Measurements from ENCODE around the gene AVPR1B. TPM values are rescaled to one million over a fixed set of nuclear protein-coding genes. Genes with fewer than 3 reads are reported as not detected.
"Not testable (repeated sequence)": the region's sequence is repeated elsewhere in the genome, so short reads cannot be mapped to it uniquely, and the experiment has no call there.

AVPR1B gene
- total RNA-seq, 1 donor from 2014 or later, result not detected

DNA sequence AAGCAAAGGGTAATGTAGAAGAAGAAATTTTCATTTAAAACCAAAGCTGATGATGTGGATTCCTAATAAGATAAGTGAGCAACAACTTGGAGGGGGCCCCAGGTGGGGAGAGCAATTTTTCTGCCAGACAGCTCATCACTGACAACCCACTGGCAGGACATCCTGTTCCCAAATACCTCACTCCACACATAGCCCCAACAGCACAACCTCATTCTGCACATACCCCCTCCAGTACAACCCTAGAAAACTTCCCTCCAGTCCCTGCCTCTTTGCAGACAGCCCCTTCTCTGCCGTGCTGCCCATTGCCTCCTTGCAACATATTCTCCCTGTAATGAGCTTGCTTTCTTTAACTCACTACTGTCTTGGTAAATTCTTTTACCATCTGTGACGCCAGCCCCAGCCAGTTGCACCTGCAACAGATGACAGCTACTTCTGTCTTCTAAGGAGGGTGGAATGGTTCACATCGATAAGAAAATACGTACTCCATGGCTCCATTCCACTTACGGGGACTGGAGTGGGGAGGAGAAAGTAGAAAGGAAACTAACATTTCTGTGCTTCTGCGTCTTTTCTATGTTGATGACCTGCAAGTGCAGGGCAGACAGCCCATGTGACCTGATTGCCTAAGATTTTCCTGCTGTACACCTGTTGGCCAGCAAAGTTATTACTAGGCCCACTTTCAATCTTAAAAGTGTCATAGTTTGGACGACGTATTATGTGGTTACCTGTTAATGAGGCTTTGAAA is 49.5 kb downstream of the AVPR1B start:
- Histone ChIP-seq H3K27ac (no peak overlapping the region), H3K4me1 (no peaks in the 10 kb centered on the region), H3K9me3 (no peaks in the 10 kb centered on the region), H3K27me3 (no peaks in the 10 kb centered on the region), H3K4me3 (no peak overlapping the region), H3K36me3 (no peaks in the 10 kb centered on the region)
- TF ChIP-seq, protein P1, sequence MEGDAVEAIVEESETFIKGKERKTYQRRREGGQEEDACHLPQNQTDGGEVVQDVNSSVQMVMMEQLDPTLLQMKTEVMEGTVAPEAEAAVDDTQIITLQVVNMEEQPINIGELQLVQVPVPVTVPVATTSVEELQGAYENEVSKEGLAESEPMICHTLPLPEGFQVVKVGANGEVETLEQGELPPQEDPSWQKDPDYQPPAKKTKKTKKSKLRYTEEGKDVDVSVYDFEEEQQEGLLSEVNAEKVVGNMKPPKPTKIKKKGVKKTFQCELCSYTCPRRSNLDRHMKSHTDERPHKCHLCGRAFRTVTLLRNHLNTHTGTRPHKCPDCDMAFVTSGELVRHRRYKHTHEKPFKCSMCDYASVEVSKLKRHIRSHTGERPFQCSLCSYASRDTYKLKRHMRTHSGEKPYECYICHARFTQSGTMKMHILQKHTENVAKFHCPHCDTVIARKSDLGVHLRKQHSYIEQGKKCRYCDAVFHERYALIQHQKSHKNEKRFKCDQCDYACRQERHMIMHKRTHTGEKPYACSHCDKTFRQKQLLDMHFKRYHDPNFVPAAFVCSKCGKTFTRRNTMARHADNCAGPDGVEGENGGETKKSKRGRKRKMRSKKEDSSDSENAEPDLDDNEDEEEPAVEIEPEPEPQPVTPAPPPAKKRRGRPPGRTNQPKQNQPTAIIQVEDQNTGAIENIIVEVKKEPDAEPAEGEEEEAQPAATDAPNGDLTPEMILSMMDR (IDR thresholded peaks at IDR 0.05), result no peak
- DNase-seq (ENCODE audit: low spot score in 2 of 2), result no peak
- intact Hi-C loops (cut with DNase I), result no loop called here

DNA sequence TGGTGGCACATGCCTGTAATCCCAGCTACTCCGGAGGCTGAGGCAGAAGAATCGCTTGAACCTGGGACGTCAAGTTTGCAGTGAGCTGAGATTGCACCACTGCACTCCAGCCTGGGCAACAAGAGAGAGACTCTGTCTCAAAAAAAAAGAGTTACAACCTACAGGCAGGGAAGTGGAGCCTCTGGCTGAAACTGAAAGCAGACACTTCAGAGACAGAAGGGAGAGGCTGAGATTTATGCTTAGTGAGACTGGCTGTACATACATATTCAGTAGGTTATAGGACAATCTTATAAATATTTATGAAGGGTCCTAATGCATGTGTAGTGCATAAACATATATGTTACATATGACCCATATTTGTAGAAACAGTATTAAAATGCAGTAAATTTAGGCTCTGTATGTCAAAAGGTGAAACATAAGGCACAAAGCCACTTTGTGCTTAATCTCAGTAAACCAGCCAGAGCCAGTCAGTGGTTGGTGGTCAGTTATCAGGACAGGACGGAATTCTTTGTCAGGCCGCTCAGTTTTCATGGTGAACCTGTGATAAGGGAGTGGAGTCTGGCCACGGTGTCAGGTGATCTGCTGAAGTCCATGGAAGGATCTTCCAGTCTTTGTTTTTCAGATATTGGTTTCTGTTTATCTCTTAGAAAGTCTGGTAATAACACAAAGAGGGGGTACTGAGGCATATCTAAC is 50.6 kb downstream of the AVPR1B start:
- H3K9me3 ChIP-seq, result no peaks in the 10 kb centered on the region
- DNase-seq (ENCODE audit: low spot score in 2 of 2), result no peak
- no peaks in the 10 kb centered on the region for H3K27me3 ChIP-seq
- no peak overlapping the region for H3K27ac ChIP-seq
- no peak overlapping the region for H3K4me3 ChIP-seq
- TF ChIP-seq, protein P1 (IDR thresholded peaks at IDR 0.05), result no peak
- intact Hi-C loops (cut with DNase I), result no loop called here
- no peaks in the 10 kb centered on the region for H3K4me1 ChIP-seq
- no peaks in the 10 kb centered on the region for H3K36me3 ChIP-seq

DNA sequence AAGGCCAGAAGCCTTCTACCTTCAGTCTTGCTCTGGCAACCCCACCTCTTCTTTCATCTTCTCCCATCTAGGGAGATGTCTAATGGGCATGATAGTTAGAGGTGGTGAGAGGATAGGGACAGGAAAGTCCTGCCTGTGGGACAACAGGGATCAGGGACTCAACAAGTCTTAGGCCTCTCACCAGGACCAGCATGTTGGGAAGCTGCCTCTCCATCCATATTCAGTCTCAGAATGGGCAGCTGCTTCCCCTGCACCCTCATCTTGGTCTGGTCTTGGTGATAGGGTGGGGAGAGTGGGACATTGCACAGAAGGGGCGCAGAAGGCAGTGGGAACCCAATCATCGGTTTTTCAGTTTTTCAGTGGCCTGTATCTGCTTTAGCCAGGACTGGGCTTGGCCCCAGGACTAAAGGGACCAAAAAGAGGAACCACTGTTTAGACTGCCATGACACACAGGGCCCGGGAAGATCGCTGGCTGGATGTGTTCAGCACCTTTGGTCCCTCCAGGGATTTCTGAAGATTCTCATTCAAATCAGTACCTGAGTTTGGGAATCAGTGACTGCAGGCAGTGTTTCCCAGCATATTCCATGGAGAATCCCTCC is 51.5 kb downstream of the AVPR1B start:
- intact Hi-C loops (cut with DNase I), result no loop called here
- Histone ChIP-seq H3K27me3 (no peaks in the 10 kb centered on the region), H3K36me3 (no peaks in the 10 kb centered on the region), H3K4me1 (no peaks in the 10 kb centered on the region), H3K9me3 (no peaks in the 10 kb centered on the region), H3K4me3 (no peak overlapping the region), H3K27ac (no peak overlapping the region)
- TF ChIP-seq, protein P1 (IDR thresholded peaks at IDR 0.05), result no peak
- DNase-seq (ENCODE audit: low spot score in 2 of 2), result no peak

DNA sequence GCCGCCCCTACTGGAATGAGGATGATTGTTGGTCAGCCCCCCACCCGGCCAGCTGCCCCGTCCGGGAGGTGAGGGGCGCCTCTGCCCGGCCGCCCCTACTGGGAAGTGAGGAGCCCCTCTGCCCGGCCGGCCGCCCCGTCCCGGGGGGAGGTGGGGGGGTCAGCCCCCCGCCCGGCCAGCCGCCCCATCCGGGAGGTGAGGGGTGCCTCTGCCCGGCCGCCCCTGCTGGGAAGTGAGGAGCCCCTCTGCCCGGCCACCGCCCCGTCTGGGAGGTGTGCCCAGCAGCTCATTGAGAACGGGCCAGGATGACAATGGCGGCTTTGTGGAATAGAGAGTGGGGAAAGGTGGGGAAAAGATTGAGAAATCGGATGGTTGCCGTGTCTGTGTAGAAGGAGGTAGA is 52.7 kb downstream of the AVPR1B start:
- intact Hi-C loops (cut with DNase I); H3K36me3 ChIP-seq; H3K27me3 ChIP-seq; H3K9me3 ChIP-seq; H3K4me3 ChIP-seq; H3K27ac ChIP-seq; H3K4me1 ChIP-seq; DNase-seq (ENCODE audit: low spot score in 2 of 2): not testable (repeated sequence)

DNA sequence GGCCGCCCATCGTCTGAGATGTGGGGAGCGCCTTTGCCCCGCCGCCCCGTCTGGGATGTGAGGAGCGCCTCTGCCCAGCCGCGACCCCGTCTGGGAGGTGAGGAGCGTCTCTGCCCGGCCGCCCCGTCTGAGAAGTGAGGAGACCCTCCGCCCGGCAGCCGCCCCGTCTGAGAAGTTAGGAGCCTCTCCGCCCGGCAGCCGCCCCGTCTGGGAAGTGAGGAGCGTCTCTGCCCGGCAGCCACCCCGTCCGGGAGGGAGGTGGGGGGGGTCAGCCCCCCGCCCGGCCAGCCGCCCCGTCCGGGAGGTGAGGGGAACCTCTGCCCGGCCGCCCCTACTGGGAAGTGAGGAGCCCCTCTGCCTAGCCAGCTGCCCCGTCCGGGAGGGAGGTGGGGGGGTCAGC is 53.2 kb downstream of the AVPR1B start:
- H3K9me3 ChIP-seq; intact Hi-C loops (cut with DNase I); H3K36me3 ChIP-seq; H3K4me3 ChIP-seq; H3K27me3 ChIP-seq; H3K27ac ChIP-seq; DNase-seq (ENCODE audit: low spot score in 2 of 2); H3K4me1 ChIP-seq: not testable (repeated sequence)

DNA sequence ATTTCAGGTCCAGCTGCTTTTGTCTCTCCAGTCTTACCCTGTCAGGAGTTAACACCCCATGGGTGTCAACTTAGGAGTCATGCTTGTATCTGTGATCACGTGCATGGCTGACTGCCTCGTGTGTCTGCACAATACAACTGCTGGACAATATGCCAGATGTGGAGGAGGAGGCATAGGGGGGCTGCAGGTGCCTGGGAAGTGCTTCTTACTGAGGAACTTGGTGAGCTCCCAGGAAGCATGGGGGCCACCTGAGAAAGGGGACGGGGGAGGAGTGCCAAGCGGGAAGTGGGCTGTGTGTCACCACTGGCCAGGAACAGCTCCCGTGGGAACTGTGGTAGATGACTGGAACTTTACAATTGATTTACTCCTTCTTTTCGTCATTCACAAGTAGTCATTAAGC is 54.7 kb downstream of the AVPR1B start:
- H3K9me3 ChIP-seq, result no peaks in the 10 kb centered on the region
- no peaks in the 10 kb centered on the region for H3K27me3 ChIP-seq
- H3K27ac ChIP-seq, result no peak overlapping the region
- TF ChIP-seq, protein P1 (IDR thresholded peaks at IDR 0.05), result no peak
- no peak overlapping the region for H3K4me3 ChIP-seq
- DNase-seq (ENCODE audit: low spot score in 2 of 2), result no peak
- H3K36me3 ChIP-seq, result no peaks in the 10 kb centered on the region
- intact Hi-C loops (cut with DNase I), result no loop called here
- H3K4me1 ChIP-seq, result no peaks in the 10 kb centered on the region

Data from ascending aorta (tissue), 2 donors.